Measurements from ENCODE around the gene ZIM2.
"Not testable (repeated sequence)": the region's sequence is repeated elsewhere in the genome, so short reads cannot be mapped to it uniquely, and the experiment has no call there.

Gene ZIM2

GRCh38 chr19:56840451-56841192, at the start of gene ZIM2, which contains the start of gene PEG3:
Gene ZIM2 (minus strand): TSS chr19:56840726. CDS start chr19:56824277, 16,449 bp downstream.
Gene PEG3 (minus strand): TSS chr19:56840726. CDS start chr19:56824655, 16,071 bp downstream.
- no peak for DNase-seq (ENCODE audit: low read depth)

GRCh38 chr19:56885173-56885985, 44.9 kb upstream of the ZIM2 start:
- DNase-seq (ENCODE audit: low read depth), result no peak

GRCh38 chr19:56884441-56884840, 43.9 kb upstream of the ZIM2 start:
- no peak for DNase-seq (ENCODE audit: low read depth)

- DNase-seq (ENCODE audit: low read depth), result no peak
Measured at GRCh38 chr19:56880592-56881190, 40.2 kb upstream of the ZIM2 start.

- DNase-seq (ENCODE audit: low read depth), result no peak
Measured at GRCh38 chr19:56877069-56877715, 36.7 kb upstream of the ZIM2 start.

GRCh38 chr19:56875717-56876116, 35.2 kb upstream of the ZIM2 start:
- DNase-seq (ENCODE audit: low read depth), result no peak

- DNase-seq (ENCODE audit: low read depth), result no peak
Measured at GRCh38 chr19:56874530-56874929, 34.0 kb upstream of the ZIM2 start.

- no peak for DNase-seq (ENCODE audit: low read depth)
Measured at GRCh38 chr19:56873493-56873892, 33.0 kb upstream of the ZIM2 start.

- DNase-seq (ENCODE audit: low read depth), result no peak
Measured at GRCh38 chr19:56869886-56870285, 29.4 kb upstream of the ZIM2 start.

- DNase-seq (ENCODE audit: low read depth), result no peak
Measured at GRCh38 chr19:56868446-56868845, 27.9 kb upstream of the ZIM2 start.

GRCh38 chr19:56866538-56866937, 26.0 kb upstream of the ZIM2 start:
- no peak for DNase-seq (ENCODE audit: low read depth)

- no peak for DNase-seq (ENCODE audit: low read depth)
Measured at GRCh38 chr19:56864443-56865125, 24.1 kb upstream of the ZIM2 start.

- no peak for DNase-seq (ENCODE audit: low read depth)
Measured at GRCh38 chr19:56862741-56863140, 22.2 kb upstream of the ZIM2 start.

GRCh38 chr19:56860409-56860808, 19.9 kb upstream of the ZIM2 start:
- DNase-seq (ENCODE audit: low read depth), result not testable (repeated sequence)

- DNase-seq (ENCODE audit: low read depth), result no peak
Measured at GRCh38 chr19:56858026-56858425, 17.5 kb upstream of the ZIM2 start.

GRCh38 chr19:56856822-56857221, 16.3 kb upstream of the ZIM2 start:
- no peak for DNase-seq (ENCODE audit: low read depth)

GRCh38 chr19:56852361-56852760, 11.8 kb upstream of the ZIM2 start:
- not testable (repeated sequence) for DNase-seq (ENCODE audit: low read depth)

- DNase-seq (ENCODE audit: low read depth), result no peak
Measured at GRCh38 chr19:56848166-56848565, 7.6 kb upstream of the ZIM2 start.

GRCh38 chr19:56842412-56842811, 1.9 kb upstream of the ZIM2 start:
- no peak for DNase-seq (ENCODE audit: low read depth)

GRCh38 chr19:56841193-56841543, 642 bp upstream of the ZIM2 start:
- DNase-seq (ENCODE audit: low read depth), result no peak

- no peak for DNase-seq (ENCODE audit: low read depth)
Measured at GRCh38 chr19:56839652-56840450, 675 bp downstream of the ZIM2 start.
